Breast epithelium (tissue), 3 donors: ENCODE results near the gene CTIF.

Source experiments
- POLR2A ChIP-seq: fragments of 450-650 bp; IDR thresholded peaks from one replicate; pipeline ENCODE4 v1.6.1; 2016; ENCODE audit warnings: antibody characterized with exemption, mild to moderate bottlenecking, moderate library complexity
- POLR2AphosphoS5 ChIP-seq, 3 donors: sonication (generic); formaldehyde crosslinking; IDR thresholded peaks; one replicate each; pipeline ENCODE4 v1.6.1; 2017; ENCODE audit warnings: antibody characterized with exemption in 3 of 3
- TF ChIP-seq, protein P1 (sequence below), 3 donors: fragments of 450-650 bp; IDR thresholded peaks; one replicate each; pipeline ENCODE4 v1.5.1; 2016 to 2017; ENCODE audit warnings: antibody characterized with exemption in 3 of 3, mild to moderate bottlenecking in 3 of 3, moderate library complexity in 3 of 3

DNA sequence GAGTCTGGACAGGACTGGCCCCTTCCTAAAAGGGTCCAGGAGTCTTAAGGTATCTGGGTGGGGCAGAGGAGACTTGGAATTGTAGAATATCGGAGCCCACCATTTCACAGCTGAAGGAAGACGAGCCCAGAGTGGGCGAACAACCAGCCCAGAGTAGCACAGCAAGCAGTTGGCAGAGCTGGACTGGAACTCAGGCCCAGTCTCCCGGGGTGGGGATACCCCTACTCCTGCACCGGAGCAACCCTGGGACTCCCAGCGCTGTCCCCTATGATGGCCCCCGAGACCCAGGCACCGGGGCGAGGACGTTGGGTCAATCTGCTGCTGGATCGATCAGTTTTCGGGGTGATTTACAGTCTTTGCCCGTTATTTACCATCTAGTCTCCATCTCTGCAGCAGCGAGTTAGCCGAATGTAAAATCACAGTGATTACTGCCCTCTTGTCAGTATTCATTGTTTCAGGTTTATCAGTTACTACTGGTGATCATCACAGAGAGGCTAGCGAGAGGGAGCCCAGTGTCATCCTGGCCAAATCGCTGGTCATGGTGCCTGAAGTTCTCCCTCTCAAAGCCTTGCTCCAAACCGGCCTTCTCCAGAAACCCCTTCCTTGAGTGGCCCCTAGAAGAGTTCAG is 336.6 kb downstream of the CTIF start:
- TF ChIP-seq, protein P1, sequence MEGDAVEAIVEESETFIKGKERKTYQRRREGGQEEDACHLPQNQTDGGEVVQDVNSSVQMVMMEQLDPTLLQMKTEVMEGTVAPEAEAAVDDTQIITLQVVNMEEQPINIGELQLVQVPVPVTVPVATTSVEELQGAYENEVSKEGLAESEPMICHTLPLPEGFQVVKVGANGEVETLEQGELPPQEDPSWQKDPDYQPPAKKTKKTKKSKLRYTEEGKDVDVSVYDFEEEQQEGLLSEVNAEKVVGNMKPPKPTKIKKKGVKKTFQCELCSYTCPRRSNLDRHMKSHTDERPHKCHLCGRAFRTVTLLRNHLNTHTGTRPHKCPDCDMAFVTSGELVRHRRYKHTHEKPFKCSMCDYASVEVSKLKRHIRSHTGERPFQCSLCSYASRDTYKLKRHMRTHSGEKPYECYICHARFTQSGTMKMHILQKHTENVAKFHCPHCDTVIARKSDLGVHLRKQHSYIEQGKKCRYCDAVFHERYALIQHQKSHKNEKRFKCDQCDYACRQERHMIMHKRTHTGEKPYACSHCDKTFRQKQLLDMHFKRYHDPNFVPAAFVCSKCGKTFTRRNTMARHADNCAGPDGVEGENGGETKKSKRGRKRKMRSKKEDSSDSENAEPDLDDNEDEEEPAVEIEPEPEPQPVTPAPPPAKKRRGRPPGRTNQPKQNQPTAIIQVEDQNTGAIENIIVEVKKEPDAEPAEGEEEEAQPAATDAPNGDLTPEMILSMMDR (IDR thresholded peaks at IDR 0.05) = no peak
- TF ChIP-seq POLR2AphosphoS5 (IDR thresholded peaks at IDR 0.05) = no peak
- no peak for TF ChIP-seq POLR2A
